Right atrium auricular region (tissue), 2 donors: ENCODE data around the gene ERC2. TPM values are rescaled to one million over a fixed set of nuclear protein-coding genes. Genes with fewer than 3 reads are reported as not detected.

Experiments used
- DNase-seq: peaks from one replicate; pipeline ENCODE4 v3.0.0-alpha.2; 2019; ENCODE audit warnings: low spot score
- H3K27ac ChIP-seq, 2 donors: fragments of 200-600 bp; sonication (generic); 1 replicate in 1 of 2; 2 replicates in 1 of 2; pipeline ENCODE4 v1.5.1; 2016 to 2019
- H3K27me3 ChIP-seq, 2 donors: fragments of 200-600 bp; sonication (generic); one replicate each; pipeline versions ENCODE4 v1.5.1 to v1.6.0; 2017 to 2019
- H3K36me3 ChIP-seq: fragments of 200-600 bp; sonication (generic); one replicate; pipeline ENCODE4 v1.5.1; 2016
- H3K4me1 ChIP-seq, 2 donors: fragments of 200-600 bp; sonication (generic); one replicate each; pipeline versions ENCODE4 v1.5.1 to v1.6.0; 2017 to 2019
- H3K4me3 ChIP-seq, 2 donors: fragments of 200-600 bp; sonication (generic); 1 replicate in 1 of 2; 2 replicates in 1 of 2; pipeline ENCODE4 v1.5.1; 2017 to 2019; ENCODE audit warnings: mild to moderate bottlenecking in 1 of 2, moderate library complexity in 1 of 2
- H3K9me3 ChIP-seq, 2 donors: fragments of 200-600 bp; sonication (generic); one replicate each; pipeline ENCODE4 v1.5.1; 2019
- CTCF ChIP-seq, 2 donors: fragments of 200-600 bp; sonication (generic); IDR thresholded peaks; one replicate each; pipeline ENCODE4 v1.5.1; 2019; ENCODE audit warnings: antibody characterized with exemption in 2 of 2
- total RNA-seq, 2 donors: library from RNA; depleted of rRNA; stranded (reverse); fragments of >200 nt; gene quantifications; one replicate each; pipeline ENCODE4 v1.1.0, GENCODE V29; 2016

Gene ERC2
- total RNA-seq, 2 donors from 2014 or later = 2.9 to 4.0 TPM

- no peak overlapping the region for H3K4me3 ChIP-seq
- no peaks in the 10 kb centered on the region for H3K9me3 ChIP-seq
- no peak for TF ChIP-seq CTCF (IDR thresholded peaks at IDR 0.05)
- H3K27me3 ChIP-seq = no peaks in the 10 kb centered on the region
- no peaks in the 10 kb centered on the region for H3K36me3 ChIP-seq
- no peak for DNase-seq
- no peak overlapping the region for H3K27ac ChIP-seq
- H3K4me1 ChIP-seq = no peaks in the 10 kb centered on the region
Measured at GRCh38 chr3:55598224-55598623, 870.0 kb downstream of the ERC2 start.

- no peaks in the 10 kb centered on the region for H3K36me3 ChIP-seq
- no peaks in the 10 kb centered on the region for H3K9me3 ChIP-seq
- no peak for TF ChIP-seq CTCF (IDR thresholded peaks at IDR 0.05)
- no peak overlapping the region for H3K27ac ChIP-seq
- no peak overlapping the region for H3K4me3 ChIP-seq
- DNase-seq = no peak
- no peaks in the 10 kb centered on the region for H3K4me1 ChIP-seq
- H3K27me3 ChIP-seq = no peaks in the 10 kb centered on the region
Measured at GRCh38 chr3:55597641-55598040, 870.6 kb downstream of the ERC2 start.

- Histone ChIP-seq H3K4me3 (no peak overlapping the region), H3K4me1 (no peaks in the 10 kb centered on the region), H3K27me3 (no peaks in the 10 kb centered on the region), H3K36me3 (no peaks in the 10 kb centered on the region), H3K9me3 (no peaks in the 10 kb centered on the region), H3K27ac (no peak overlapping the region)
- DNase-seq = no peak
- TF ChIP-seq CTCF (IDR thresholded peaks at IDR 0.05) = no peak
Measured at GRCh38 chr3:55596212-55596611, 872.1 kb downstream of the ERC2 start.

- no peak for TF ChIP-seq CTCF (IDR thresholded peaks at IDR 0.05)
- Histone ChIP-seq H3K4me1 (no peaks in the 10 kb centered on the region), H3K9me3 (no peaks in the 10 kb centered on the region), H3K4me3 (no peak overlapping the region), H3K27ac (no peak overlapping the region), H3K36me3 (no peaks in the 10 kb centered on the region), H3K27me3 (no peaks in the 10 kb centered on the region)
- DNase-seq = no peak
Measured at GRCh38 chr3:55595420-55595819, 872.8 kb downstream of the ERC2 start.

GRCh38 chr3:55592572-55592971 is 875.7 kb downstream of the ERC2 start:
- no peak for DNase-seq
- H3K27ac ChIP-seq = no peak overlapping the region
- H3K27me3 ChIP-seq = no peaks in the 10 kb centered on the region
- H3K9me3 ChIP-seq = no peaks in the 10 kb centered on the region
- H3K4me3 ChIP-seq = no peak overlapping the region
- no peak for TF ChIP-seq CTCF (IDR thresholded peaks at IDR 0.05)
- no peaks in the 10 kb centered on the region for H3K36me3 ChIP-seq
- no peaks in the 10 kb centered on the region for H3K4me1 ChIP-seq

GRCh38 chr3:55591888-55592287 is 876.4 kb downstream of the ERC2 start:
- Histone ChIP-seq H3K9me3 (no peaks in the 10 kb centered on the region), H3K4me3 (no peak overlapping the region), H3K27me3 (no peaks in the 10 kb centered on the region), H3K36me3 (no peaks in the 10 kb centered on the region), H3K27ac (no peak overlapping the region), H3K4me1 (no peaks in the 10 kb centered on the region)
- no peak for TF ChIP-seq CTCF (IDR thresholded peaks at IDR 0.05)
- no peak for DNase-seq
